HCT116 (cell line): ENCODE data around the gene PROX1. TPM values are rescaled to one million over a fixed set of nuclear protein-coding genes. Genes with fewer than 3 reads are reported as not detected.

ENCODE experiments used
- ATAC-seq: fragments of 200-7000 bp; cut with Tn5 transposase; 2 replicates; pipeline ENCODE4 v1.9.1; 2020; ENCODE audit warnings: mild to moderate bottlenecking, moderate library complexity
- BruUV-seq: library from RNA; stranded (reverse); fragments of 400-500 nt; replicated peaks from 2 replicates; lab custom pipeline; 2021; lab: Mats Ljungman, UMichigan
- CTCF ChIA-PET: fragments of 300-600 bp; sonication (Branson Sonifier 250); formaldehyde crosslinking; loops from one replicate; lab custom pipeline; 2021; ENCODE audit warnings: antibody characterized with exemption; lab: Charles Lee
- POLR2A ChIA-PET: fragments of 300-600, 350-600 bp; sonication (Branson Sonifier 250); formaldehyde crosslinking; loops from one replicate; lab custom pipeline; 2021; ENCODE audit warnings: antibody characterized with exemption; lab: Charles Lee
- RAD21 ChIA-PET, 2 experiments: fragments of 300-600 bp; sonication (Branson Sonifier 250); formaldehyde crosslinking; loops; one replicate each; lab custom pipeline; 2023; ENCODE audit warnings: low total read pairs in 2 of 2; ENCODE audit not compliant: uncharacterized antibody in 2 of 2, unreplicated experiment in 2 of 2, low non-redundant PET in 1 of 2; lab: Charles Lee
- DNase-seq: peaks from one replicate; pipeline ENCODE4 v3.0.0-alpha.2; 2010; ENCODE audit warnings: low read depth, low spot score
- H2AFZ ChIP-seq: fragments of 200-600 bp; shearing (Covaris generic), sonication (generic); 2 replicates; pipeline ENCODE4 v1.6.1; 2017; ENCODE audit warnings: low read depth, mixed run types, mixed read lengths, antibody characterized with exemption, low read length; ENCODE audit not compliant: poor library complexity, severe bottlenecking
- H3K27ac ChIP-seq: 2 replicates; pipeline ENCODE4 v1.5.1; 2012; ENCODE audit warnings: low read depth, low read length
- H3K27me3 ChIP-seq: fragments of 200-600 bp; sonication (generic); 2 replicates; pipeline ENCODE4 v1.6.1; 2016; ENCODE audit warnings: mixed run types, low read length, mixed read lengths; ENCODE audit not compliant: insufficient read depth
- H3K36me3 ChIP-seq, 2 experiments: fragments of 200-500 bp in 1 of 2; fragments of 200-600 bp in 1 of 2; sonication (Bioruptor generic) in 1 of 2; sonication (generic) in 1 of 2; 2 replicates each; pipeline versions ENCODE4 v1.5.1 to v1.6.1; 2014 to 2016; ENCODE audit warnings: low read length in 2 of 2, inconsistent platforms in 1 of 2, mixed read lengths in 1 of 2, mixed run types in 1 of 2; ENCODE audit not compliant: insufficient read depth in 2 of 2, control insufficient read depth in 1 of 2
- H3K4me1 ChIP-seq, 2 experiments: fragments of 200-600 bp in 1 of 2; sonication (generic) in 1 of 2; 2 replicates each; pipeline versions ENCODE4 v1.5.1 to v1.6.1; 2012 to 2017; ENCODE audit warnings: low read length in 2 of 2, inconsistent platforms in 1 of 2, mild to moderate bottlenecking in 1 of 2, mixed read lengths in 1 of 2, mixed run types in 1 of 2, moderate library complexity in 1 of 2; ENCODE audit not compliant: insufficient read depth in 2 of 2, control insufficient read depth in 1 of 2
- H3K4me2 ChIP-seq: fragments of 200-600 bp; sonication (generic); 2 replicates; pipeline ENCODE4 v1.6.1; 2017; ENCODE audit warnings: mixed run types, low read length, mixed read lengths
- H3K4me3 ChIP-seq, 2 experiments: fragments of 200-600 bp in 1 of 2; sonication (generic) in 1 of 2; replicated peaks in 1 of 2; 2 replicates each; pipeline ENCODE4 v1.5.1; 2011 to 2016; ENCODE audit warnings: low read length in 2 of 2, control low read depth in 1 of 2, low read depth in 1 of 2, mild to moderate bottlenecking in 1 of 2, mixed read lengths in 1 of 2, mixed run types in 1 of 2
- H3K79me2 ChIP-seq: fragments of 200-600 bp; sonication (generic); 2 replicates; pipeline ENCODE4 v1.6.1; 2017; ENCODE audit warnings: mild to moderate bottlenecking, mixed run types, low read length, moderate library complexity, mixed read lengths; ENCODE audit not compliant: insufficient read depth
- H3K9ac ChIP-seq: fragments of 200-600 bp; sonication (generic); 2 replicates; pipeline ENCODE4 v1.6.1; 2016; ENCODE audit warnings: low read length, mixed read lengths
- H3K9me2 ChIP-seq: fragments of 200-600 bp; sonication (generic), shearing (Covaris generic); 2 replicates; pipeline ENCODE4 v1.6.1; 2017; ENCODE audit warnings: mixed run types, mild to moderate bottlenecking, moderate library complexity; ENCODE audit not compliant: insufficient read depth
- H3K9me3 ChIP-seq, 2 experiments: fragments of 200-500 bp in 1 of 2; fragments of 200-600 bp in 1 of 2; sonication (Bioruptor generic) in 1 of 2; sonication (generic) in 1 of 2; 2 replicates each; pipeline ENCODE4 v1.6.1; 2014 to 2017; ENCODE audit warnings: low read length in 2 of 2, mixed read lengths in 2 of 2, inconsistent platforms in 1 of 2, low read depth in 1 of 2, mild to moderate bottlenecking in 1 of 2, mixed run types in 1 of 2, moderate library complexity in 1 of 2; ENCODE audit not compliant: control insufficient read depth in 1 of 2, insufficient read depth in 1 of 2
- H4K20me1 ChIP-seq: fragments of 200-600 bp; sonication (generic), shearing (Covaris generic); 2 replicates; pipeline ENCODE4 v1.6.1; 2017; ENCODE audit warnings: mixed run types, mild to moderate bottlenecking, moderate library complexity; ENCODE audit not compliant: insufficient read depth
- CBX3 ChIP-seq: IDR thresholded peaks from 2 replicates; pipeline ENCODE4 v1.6.1; 2012; ENCODE audit warnings: low read depth
- EZH2 ChIP-seq: fragments of 200-600 bp; sonication (generic); IDR thresholded peaks from 2 replicates; pipeline ENCODE4 v1.6.1; 2017; ENCODE audit warnings: antibody characterized with exemption, mixed run types
- FOSL1 ChIP-seq: IDR thresholded peaks from 2 replicates; pipeline ENCODE4 v1.6.1; 2012; ENCODE audit warnings: low read depth
- POLR2A ChIP-seq: IDR thresholded peaks from 2 replicates; pipeline ENCODE4 v1.7.0; 2011; ENCODE audit warnings: borderline replicate concordance; ENCODE audit not compliant: insufficient read depth, insufficient read length; ENCODE audit errors: extremely low read depth
- RAD21 ChIP-seq: IDR thresholded peaks from 2 replicates; pipeline ENCODE4 v1.6.1; 2012; ENCODE audit warnings: low read depth, mild to moderate bottlenecking
- SIN3A ChIP-seq: IDR thresholded peaks from 2 replicates; pipeline ENCODE4 v1.6.1; 2012; ENCODE audit warnings: low read depth
- YY1 ChIP-seq: IDR thresholded peaks from 2 replicates; pipeline ENCODE4 v1.6.1; 2011; ENCODE audit warnings: low read length, low read depth, moderate library complexity, mild to moderate bottlenecking; ENCODE audit not compliant: insufficient replicate concordance; ENCODE audit errors: extremely low read depth
- ZFX ChIP-seq: fragments of 450-650 bp; IDR thresholded peaks from 2 replicates; pipeline ENCODE4 v1.6.1; 2017
- ZNF274 ChIP-seq: fragments of 200-500 bp; sonication (Bioruptor generic); IDR thresholded peaks from 2 replicates; pipeline ENCODE4 v1.6.1; 2014; ENCODE audit warnings: mild to moderate bottlenecking, low read depth, low read length, inconsistent platforms
- intact Hi-C: fragments of 100-400 bp; cut with micrococcal nuclease; formaldehyde crosslinking; loops from 2 replicates; pipeline ENCODE4 v1.10.0; 2022
- total RNA-seq: library from RNA; stranded (reverse); gene quantifications from one replicate; pipeline ENCODE4 v1.2.1, GENCODE V29; 2021; ENCODE audit not compliant: unreplicated experiment
- TF ChIP-seq, protein P1 (sequence below): IDR thresholded peaks from 2 replicates; pipeline ENCODE4 v1.6.1; 2012
- TF ChIP-seq, protein P2 (sequence below): IDR thresholded peaks from 2 replicates; pipeline ENCODE4 v1.6.1; 2011; ENCODE audit warnings: mild to moderate bottlenecking, low read length, moderate library complexity; ENCODE audit not compliant: insufficient replicate concordance; ENCODE audit errors: extremely low read depth
- TF ChIP-seq, protein P3 (sequence below), 3 experiments: fragments of 200-600 bp in 1 of 3; sonication (generic) in 1 of 3; IDR thresholded peaks in 2 of 3; conservative IDR thresholded peaks in 1 of 3; 2 replicates each; pipeline ENCODE4 v1.5.1; 2012 to 2017; ENCODE audit warnings: low read depth in 2 of 3, low read length in 2 of 3, antibody characterized with exemption in 1 of 3, borderline replicate concordance in 1 of 3, control low read depth in 1 of 3, mild to moderate bottlenecking in 1 of 3, mixed read lengths in 1 of 3, mixed run types in 1 of 3, moderate library complexity in 1 of 3; ENCODE audit not compliant: insufficient read depth in 1 of 3

PROX1 gene
- total RNA-seq, 1 experiment from 2014 or later, result 0.22 TPM

DNA sequence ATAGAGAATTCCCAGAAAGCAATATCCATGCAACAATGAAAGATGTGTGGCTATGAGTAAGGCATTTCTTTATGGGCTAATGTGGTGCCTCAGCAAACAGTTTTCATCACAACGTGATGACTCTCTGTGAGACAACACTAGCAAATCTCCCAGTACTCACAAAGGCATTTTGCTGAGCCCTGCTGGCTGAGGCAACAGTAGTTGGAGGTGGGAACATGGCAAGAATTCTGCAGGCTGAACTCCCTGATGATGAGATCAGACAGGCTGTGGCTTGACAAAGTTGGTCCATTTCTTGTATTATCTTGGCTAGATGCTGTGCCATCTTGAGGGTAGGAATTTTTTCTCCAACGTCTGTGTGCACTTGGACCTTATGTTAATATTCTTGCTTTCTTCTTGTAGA lies 24.6 kb downstream of the PROX1 start:
- no TSS peak for BruUV-seq
- no peak overlapping the region for H3K9ac ChIP-seq
- H3K9me3 ChIP-seq, result no peaks in the 10 kb centered on the region
- no peaks in the 10 kb centered on the region for H3K79me2 ChIP-seq
- H3K27ac ChIP-seq, result no peak overlapping the region
- intact Hi-C loops, result no loop called here
- ATAC-seq (no peak), DNase-seq (no peak)
- H3K27me3 ChIP-seq, result no peaks in the 10 kb centered on the region; the same call in 1 of the 2 replicates
- ChIA-PET RAD21 (no interaction called here), CTCF (no interaction called here), POLR2A (no interaction called here)
- H3K4me2 ChIP-seq, result no peak overlapping the region
- no peak overlapping the region for H2AFZ ChIP-seq
- H3K9me2 ChIP-seq, result peaks cover 6% of the 10 kb centered on the region; the same call in 1 of the 2 replicates
- H3K36me3 ChIP-seq, result no peaks in the 10 kb centered on the region
- no peaks in the 10 kb centered on the region for H4K20me1 ChIP-seq
- no peaks in the 10 kb centered on the region for H3K4me1 ChIP-seq
- TF ChIP-seq FOSL1, result no peak
- TF ChIP-seq, protein P1, sequence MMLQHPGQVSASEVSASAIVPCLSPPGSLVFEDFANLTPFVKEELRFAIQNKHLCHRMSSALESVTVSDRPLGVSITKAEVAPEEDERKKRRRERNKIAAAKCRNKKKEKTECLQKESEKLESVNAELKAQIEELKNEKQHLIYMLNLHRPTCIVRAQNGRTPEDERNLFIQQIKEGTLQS, result no peak
- no peak for TF ChIP-seq EZH2
- TF ChIP-seq POLR2A, result no peak
- TF ChIP-seq RAD21, result no peak
- no peak for TF ChIP-seq ZNF274
- no peak for TF ChIP-seq SIN3A
- TF ChIP-seq YY1, result no peak
- no peak for TF ChIP-seq CBX3
- H3K4me3 ChIP-seq, result no peak overlapping the region

DNA sequence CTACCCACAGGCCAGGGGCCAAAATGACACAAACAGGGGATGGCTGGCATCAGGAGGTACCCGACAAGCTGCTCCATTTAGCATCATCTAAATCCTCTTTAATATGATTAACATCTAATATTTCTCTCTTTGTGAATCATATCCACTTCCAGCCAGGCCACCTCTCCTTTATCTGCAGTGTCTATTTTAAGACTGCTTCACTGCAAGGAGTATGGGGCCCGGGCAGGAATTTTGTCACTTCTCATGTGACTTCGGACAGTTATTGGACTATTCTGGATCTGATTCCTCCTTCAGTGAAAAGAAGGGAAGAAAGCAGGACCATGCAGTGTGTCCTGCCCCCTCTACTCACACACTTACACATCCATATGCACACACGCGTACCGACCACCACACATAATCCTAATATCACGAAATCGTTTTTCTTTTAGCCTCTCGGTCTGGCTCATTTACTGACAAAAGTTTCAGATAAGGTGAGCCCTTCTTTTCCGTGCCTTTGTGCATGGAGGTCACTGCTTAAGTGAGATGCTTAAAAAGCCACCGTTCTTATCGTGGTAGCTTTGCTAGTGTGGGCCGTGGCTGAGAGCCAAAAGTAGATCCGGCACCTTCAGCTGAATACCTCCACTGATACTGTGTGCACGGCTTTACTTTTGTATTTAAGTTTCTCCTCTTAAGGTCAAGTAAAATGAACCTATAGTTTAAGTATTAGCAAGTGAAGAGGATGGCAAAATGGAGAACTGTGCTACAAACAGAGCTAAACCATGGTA lies 26.0 kb downstream of the PROX1 start:
- RAD21 ChIA-PET, result no interaction called here
- H4K20me1 ChIP-seq, result no peaks in the 10 kb centered on the region
- H3K27me3 ChIP-seq, result peaks cover 4% of the 10 kb centered on the region; the same call in 1 of the 2 replicates
- no peak overlapping the region for H3K27ac ChIP-seq
- CTCF ChIA-PET, result no interaction called here
- intact Hi-C loops, result no loop called here
- no peak overlapping the region for H3K4me3 ChIP-seq
- H3K9ac ChIP-seq, result no peak overlapping the region
- peaks cover 6% of the 10 kb centered on the region; the same call in 1 of the 2 replicates for H3K9me2 ChIP-seq
- H3K36me3 ChIP-seq, result no peaks in the 10 kb centered on the region
- no TSS peak for BruUV-seq
- DNase-seq (no peak), ATAC-seq (no peak)
- POLR2A ChIA-PET, result no interaction called here
- H3K4me1 ChIP-seq, result no peaks in the 10 kb centered on the region
- H3K9me3 ChIP-seq, result no peaks in the 10 kb centered on the region
- H3K4me2 ChIP-seq, result no peak overlapping the region
- H2AFZ ChIP-seq, result no peak overlapping the region
- no peaks in the 10 kb centered on the region for H3K79me2 ChIP-seq
- no peak for TF ChIP-seq RAD21
- no peak for TF ChIP-seq ZFX
- TF ChIP-seq POLR2A, result no peak
- TF ChIP-seq, protein P2, sequence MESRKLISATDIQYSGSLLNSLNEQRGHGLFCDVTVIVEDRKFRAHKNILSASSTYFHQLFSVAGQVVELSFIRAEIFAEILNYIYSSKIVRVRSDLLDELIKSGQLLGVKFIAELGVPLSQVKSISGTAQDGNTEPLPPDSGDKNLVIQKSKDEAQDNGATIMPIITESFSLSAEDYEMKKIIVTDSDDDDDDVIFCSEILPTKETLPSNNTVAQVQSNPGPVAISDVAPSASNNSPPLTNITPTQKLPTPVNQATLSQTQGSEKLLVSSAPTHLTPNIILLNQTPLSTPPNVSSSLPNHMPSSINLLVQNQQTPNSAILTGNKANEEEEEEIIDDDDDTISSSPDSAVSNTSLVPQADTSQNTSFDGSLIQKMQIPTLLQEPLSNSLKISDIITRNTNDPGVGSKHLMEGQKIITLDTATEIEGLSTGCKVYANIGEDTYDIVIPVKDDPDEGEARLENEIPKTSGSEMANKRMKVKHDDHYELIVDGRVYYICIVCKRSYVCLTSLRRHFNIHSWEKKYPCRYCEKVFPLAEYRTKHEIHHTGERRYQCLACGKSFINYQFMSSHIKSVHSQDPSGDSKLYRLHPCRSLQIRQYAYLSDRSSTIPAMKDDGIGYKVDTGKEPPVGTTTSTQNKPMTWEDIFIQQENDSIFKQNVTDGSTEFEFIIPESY, result no peak
- TF ChIP-seq, protein P3, sequence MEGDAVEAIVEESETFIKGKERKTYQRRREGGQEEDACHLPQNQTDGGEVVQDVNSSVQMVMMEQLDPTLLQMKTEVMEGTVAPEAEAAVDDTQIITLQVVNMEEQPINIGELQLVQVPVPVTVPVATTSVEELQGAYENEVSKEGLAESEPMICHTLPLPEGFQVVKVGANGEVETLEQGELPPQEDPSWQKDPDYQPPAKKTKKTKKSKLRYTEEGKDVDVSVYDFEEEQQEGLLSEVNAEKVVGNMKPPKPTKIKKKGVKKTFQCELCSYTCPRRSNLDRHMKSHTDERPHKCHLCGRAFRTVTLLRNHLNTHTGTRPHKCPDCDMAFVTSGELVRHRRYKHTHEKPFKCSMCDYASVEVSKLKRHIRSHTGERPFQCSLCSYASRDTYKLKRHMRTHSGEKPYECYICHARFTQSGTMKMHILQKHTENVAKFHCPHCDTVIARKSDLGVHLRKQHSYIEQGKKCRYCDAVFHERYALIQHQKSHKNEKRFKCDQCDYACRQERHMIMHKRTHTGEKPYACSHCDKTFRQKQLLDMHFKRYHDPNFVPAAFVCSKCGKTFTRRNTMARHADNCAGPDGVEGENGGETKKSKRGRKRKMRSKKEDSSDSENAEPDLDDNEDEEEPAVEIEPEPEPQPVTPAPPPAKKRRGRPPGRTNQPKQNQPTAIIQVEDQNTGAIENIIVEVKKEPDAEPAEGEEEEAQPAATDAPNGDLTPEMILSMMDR (IDR thresholded peaks at IDR 0.05 in 2 of 3, conservative IDR thresholded peaks at IDR 0.05 in 1 of 3; ENCODE audit: borderline replicate concordance in 1 of 3, insufficient read depth in 1 of 3, low read depth in 2 of 3, low read length in 2 of 3), result no peak
- TF ChIP-seq FOSL1, result no peak
